SHP77 treated with DMSO at 0.1 percent for 48 hours (cell line): ENCODE data around the gene CYP2W1.
A peak's percentile ranks its signal among the peaks of the same experiment; 100 is the strongest.
"Not testable (repeated sequence)": the region's sequence is repeated elsewhere in the genome, so short reads cannot be mapped to it uniquely, and the experiment has no call there.

Experiments used
- DNase-seq: peaks from one replicate; lab custom pipeline; 2025; lab: John Stamatoyannopoulos, UW

CYP2W1 gene

GRCh38 chr7:1028775-1029636 lies 46.0 kb downstream of the CYP2W1 start:
- peak; percentile 56 for DNase-seq

- DNase-seq, result no peak
Measured at GRCh38 chr7:1029637-1030443, 46.9 kb downstream of the CYP2W1 start.

GRCh38 chr7:1030444-1031070 lies 47.6 kb downstream of the CYP2W1 start:
- DNase-seq, result no peak

- no peak for DNase-seq
Measured at GRCh38 chr7:1031716-1032455, 48.9 kb downstream of the CYP2W1 start.

- no peak for DNase-seq
Measured at GRCh38 chr7:1032536-1033181, 49.7 kb downstream of the CYP2W1 start.

- DNase-seq, result no peak
Measured at GRCh38 chr7:1033546-1034145, 50.7 kb downstream of the CYP2W1 start.

GRCh38 chr7:1034769-1035168 lies 51.8 kb downstream of the CYP2W1 start:
- not testable (repeated sequence) for DNase-seq

GRCh38 chr7:1036164-1036928 lies 53.4 kb downstream of the CYP2W1 start:
- DNase-seq, result not testable (repeated sequence)
